CD1c-positive myeloid dendritic cell (primary cell): ENCODE results near the gene TEX2.

Experiments
- DNase-seq: peaks from one replicate; pipeline ENCODE4 v3.0.0-alpha.2; 2016; ENCODE audit errors: extremely low spot score

Gene TEX2

GRCh38 chr17:64115043-64115698, 147.9 kb downstream of the TEX2 start:
- no peak for DNase-seq

- DNase-seq, result no peak
Measured at GRCh38 chr17:64113006-64113405, 150.1 kb downstream of the TEX2 start.

- DNase-seq, result no peak
Measured at GRCh38 chr17:64111831-64112230, 151.2 kb downstream of the TEX2 start.

GRCh38 chr17:64110379-64111152, 152.5 kb downstream of the TEX2 start:
- no peak for DNase-seq

- no peak for DNase-seq
Measured at GRCh38 chr17:64109400-64109799, 153.7 kb downstream of the TEX2 start.

GRCh38 chr17:64107500-64108236, 155.4 kb downstream of the TEX2 start:
- no peak for DNase-seq

- DNase-seq, result no peak
Measured at GRCh38 chr17:64106918-64107317, 156.1 kb downstream of the TEX2 start.

- DNase-seq, result peak; percentile 43
Measured at GRCh38 chr17:64103391-64104364, 159.4 kb downstream of the TEX2 start.

GRCh38 chr17:64102627-64103390, 160.3 kb downstream of the TEX2 start:
- no peak for DNase-seq

GRCh38 chr17:64099543-64099942, 163.5 kb downstream of the TEX2 start:
- DNase-seq, result no peak
